Mesothelial cell of epicardium (in vitro differentiated cells): ENCODE results near the gene WDR76. TPM values are rescaled to one million over a fixed set of nuclear protein-coding genes. Genes with fewer than 3 reads are reported as not detected.
A peak's percentile ranks its signal among the peaks of the same experiment; 100 is the strongest.

Experiments used
- DNase-seq, 2 experiments: peaks; one replicate each; pipeline ENCODE4 v3.0.0; 2021; ENCODE audit warnings: low spot score in 2 of 2; ENCODE audit not compliant: unreplicated experiment in 2 of 2
- H3K27ac Mint-ChIP-seq: 2 replicates; pipeline ENCODE4 v1.8.0; 2021; ENCODE audit warnings: mixed read lengths
- H3K27me3 Mint-ChIP-seq: 2 replicates; pipeline ENCODE4 v1.8.0; 2021; ENCODE audit warnings: low read depth, mixed read lengths
- H3K36me3 Mint-ChIP-seq: 2 replicates; pipeline ENCODE4 v1.8.0; 2021; ENCODE audit warnings: mixed read lengths
- H3K4me1 Mint-ChIP-seq: 2 replicates; pipeline ENCODE4 v1.8.0; 2021; ENCODE audit warnings: mixed read lengths
- H3K4me3 Mint-ChIP-seq: 2 replicates; pipeline ENCODE4 v1.8.0; 2021; ENCODE audit warnings: mild to moderate bottlenecking, moderate library complexity, mixed read lengths
- H3K9me3 Mint-ChIP-seq: 2 replicates; pipeline ENCODE4 v1.8.0; 2021; ENCODE audit warnings: mixed read lengths
- CTCF ChIP-seq: fragments of 200-600 bp; sonication (generic); IDR thresholded peaks from one replicate; pipeline ENCODE4 v1.5.0; 2021; ENCODE audit warnings: antibody characterized with exemption; ENCODE audit not compliant: unreplicated experiment
- total RNA-seq: library from RNA; stranded (reverse); gene quantifications from 3 replicates; pipeline ENCODE4 v1.2.1, GENCODE V29; 2021

Gene WDR76
- total RNA-seq, 1 donor from 2014 or later, result 8.0 TPM

DNA sequence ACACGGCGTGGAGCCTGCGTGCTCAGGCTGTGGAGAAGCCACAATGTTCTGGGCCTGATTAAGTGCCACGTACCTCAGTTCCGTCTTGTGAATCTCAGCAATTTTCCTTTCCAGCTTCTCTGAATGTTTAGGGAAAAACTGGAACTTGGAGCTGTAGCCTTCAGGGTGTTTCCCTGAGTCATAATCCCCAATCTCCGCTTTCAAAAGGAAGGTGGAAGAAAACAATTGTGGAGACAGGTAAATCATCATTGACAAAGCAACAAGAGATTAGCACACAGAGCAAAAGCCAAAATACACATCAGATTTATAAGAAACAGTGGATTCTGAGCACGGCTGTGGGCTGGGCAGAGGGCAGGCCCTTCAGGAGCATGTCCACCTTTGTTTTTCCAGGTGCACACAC is 79.0 kb downstream of the WDR76 start:
- no peak overlapping the region for H3K27ac Mint-ChIP-seq
- TF ChIP-seq CTCF, result no peak
- no peaks in the 10 kb centered on the region for H3K27me3 Mint-ChIP-seq
- H3K36me3 Mint-ChIP-seq, result no peaks in the 10 kb centered on the region
- H3K4me1 Mint-ChIP-seq, result peaks cover 5% of the 10 kb centered on the region
- H3K9me3 Mint-ChIP-seq, result no peaks in the 10 kb centered on the region
- no peak for DNase-seq
- H3K4me3 Mint-ChIP-seq, result no peak overlapping the region

GRCh38 chr15:43908516-43909050 is 81.8 kb downstream of the WDR76 start:
- no peak for TF ChIP-seq CTCF
- Mint-ChIP-seq H3K36me3 (no peaks in the 10 kb centered on the region), H3K4me3 (no peak overlapping the region), H3K27ac (no peak overlapping the region), H3K27me3 (no peaks in the 10 kb centered on the region), H3K9me3 (no peaks in the 10 kb centered on the region), H3K4me1 (peaks cover 14% of the 10 kb centered on the region)
- no peak for DNase-seq

- H3K9me3 Mint-ChIP-seq, result no peaks in the 10 kb centered on the region
- H3K4me3 Mint-ChIP-seq, result no peak overlapping the region
- no peak for TF ChIP-seq CTCF
- no peaks in the 10 kb centered on the region for H3K27me3 Mint-ChIP-seq
- H3K27ac Mint-ChIP-seq, result no peak overlapping the region
- no peaks in the 10 kb centered on the region for H3K36me3 Mint-ChIP-seq
- DNase-seq, result no peak
- H3K4me1 Mint-ChIP-seq, result peaks cover 20% of the 10 kb centered on the region
Observed at GRCh38 chr15:43911235-43911781, 84.5 kb downstream of the WDR76 start.

- no peak overlapping the region for H3K27ac Mint-ChIP-seq
- no peak for TF ChIP-seq CTCF
- no peaks in the 10 kb centered on the region for H3K36me3 Mint-ChIP-seq
- H3K4me3 Mint-ChIP-seq, result no peak overlapping the region
- H3K27me3 Mint-ChIP-seq, result no peaks in the 10 kb centered on the region
- no peaks in the 10 kb centered on the region for H3K9me3 Mint-ChIP-seq
- H3K4me1 Mint-ChIP-seq, result peaks cover 22% of the 10 kb centered on the region
- no peak for DNase-seq
Observed at GRCh38 chr15:43912208-43912607, 85.4 kb downstream of the WDR76 start.

DNA sequence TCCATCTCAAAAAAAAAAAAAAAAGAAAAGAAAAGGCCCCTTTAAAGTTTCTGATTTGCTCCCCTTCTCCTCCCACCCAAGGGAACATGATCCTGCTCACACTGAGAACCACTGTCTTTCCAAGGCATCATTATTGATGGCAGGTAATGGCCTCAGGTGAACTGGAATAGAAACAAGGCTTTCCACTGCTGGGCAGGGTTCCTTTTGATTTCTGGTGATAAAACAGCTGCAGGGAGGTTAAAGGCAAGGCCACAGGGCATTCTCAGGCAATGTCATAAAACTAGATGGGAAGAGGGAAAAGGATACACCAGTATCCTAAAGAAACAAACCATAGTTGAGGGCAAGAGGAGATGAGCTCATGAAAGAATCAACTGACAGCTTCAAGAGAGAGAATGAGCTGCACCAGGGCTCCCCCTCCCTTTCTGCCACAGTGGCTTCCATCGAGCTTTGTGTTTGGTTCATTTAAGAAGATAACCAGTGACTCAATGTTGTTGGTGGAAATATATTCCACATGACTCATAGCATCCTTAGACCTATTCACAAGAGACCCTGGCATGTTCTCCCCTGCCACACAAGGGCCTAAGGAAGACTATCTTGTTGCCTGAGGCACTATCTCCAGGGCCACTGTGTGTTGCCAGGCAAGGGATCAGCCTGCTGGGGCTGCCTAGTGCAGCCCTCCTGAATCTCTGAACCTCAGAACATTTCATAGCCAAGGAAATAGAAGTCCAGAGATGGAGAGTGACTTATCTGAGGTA is 86.4 kb downstream of the WDR76 start:
- no peak overlapping the region for H3K4me3 Mint-ChIP-seq
- H3K9me3 Mint-ChIP-seq, result no peaks in the 10 kb centered on the region
- H3K4me1 Mint-ChIP-seq, result peaks cover 22% of the 10 kb centered on the region
- DNase-seq, result no peak
- no peaks in the 10 kb centered on the region for H3K36me3 Mint-ChIP-seq
- TF ChIP-seq CTCF, result no peak
- H3K27me3 Mint-ChIP-seq, result no peaks in the 10 kb centered on the region
- peak overlapping the region; percentile 41 for H3K27ac Mint-ChIP-seq
